Sigmoid colon (tissue), 4 donors: ENCODE results near the gene DUXA.

Source experiments
- EP300 ChIP-seq, 4 donors: sonication (generic); formaldehyde crosslinking; IDR thresholded peaks; one replicate each; pipeline ENCODE4 v1.6.1; 2017; ENCODE audit warnings: antibody characterized with exemption in 4 of 4
- TF ChIP-seq, protein P1 (sequence below), 4 experiments: fragments of 450-650 bp in 3 of 4; fragments of 200-600 bp in 1 of 4; IDR thresholded peaks; one replicate each; pipeline ENCODE4 v1.5.1; 2016 to 2019; ENCODE audit warnings: antibody characterized with exemption in 4 of 4, mild to moderate bottlenecking in 3 of 4, moderate library complexity in 2 of 4

DNA sequence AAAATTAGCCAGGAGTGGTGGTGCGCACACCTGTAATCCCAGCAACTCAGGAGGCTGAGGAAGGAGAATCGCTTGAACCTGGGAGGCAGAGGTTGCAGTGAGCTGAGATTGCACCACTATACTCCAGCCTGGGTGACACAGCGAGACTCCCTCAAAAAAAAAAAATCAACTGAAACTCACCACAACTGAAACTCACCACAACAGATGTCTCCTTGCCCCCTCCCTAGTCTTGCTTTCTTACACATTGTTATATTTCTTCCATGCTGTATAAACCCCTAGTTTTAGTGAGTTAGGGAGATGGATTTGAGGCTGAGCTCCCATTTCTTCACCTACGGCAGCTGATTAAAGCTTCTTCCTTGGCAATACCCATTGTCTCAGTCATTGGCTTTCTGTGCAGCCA lies 25.6 kb downstream of the DUXA start:
- TF ChIP-seq, protein P1, sequence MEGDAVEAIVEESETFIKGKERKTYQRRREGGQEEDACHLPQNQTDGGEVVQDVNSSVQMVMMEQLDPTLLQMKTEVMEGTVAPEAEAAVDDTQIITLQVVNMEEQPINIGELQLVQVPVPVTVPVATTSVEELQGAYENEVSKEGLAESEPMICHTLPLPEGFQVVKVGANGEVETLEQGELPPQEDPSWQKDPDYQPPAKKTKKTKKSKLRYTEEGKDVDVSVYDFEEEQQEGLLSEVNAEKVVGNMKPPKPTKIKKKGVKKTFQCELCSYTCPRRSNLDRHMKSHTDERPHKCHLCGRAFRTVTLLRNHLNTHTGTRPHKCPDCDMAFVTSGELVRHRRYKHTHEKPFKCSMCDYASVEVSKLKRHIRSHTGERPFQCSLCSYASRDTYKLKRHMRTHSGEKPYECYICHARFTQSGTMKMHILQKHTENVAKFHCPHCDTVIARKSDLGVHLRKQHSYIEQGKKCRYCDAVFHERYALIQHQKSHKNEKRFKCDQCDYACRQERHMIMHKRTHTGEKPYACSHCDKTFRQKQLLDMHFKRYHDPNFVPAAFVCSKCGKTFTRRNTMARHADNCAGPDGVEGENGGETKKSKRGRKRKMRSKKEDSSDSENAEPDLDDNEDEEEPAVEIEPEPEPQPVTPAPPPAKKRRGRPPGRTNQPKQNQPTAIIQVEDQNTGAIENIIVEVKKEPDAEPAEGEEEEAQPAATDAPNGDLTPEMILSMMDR (IDR thresholded peaks at IDR 0.05) = no peak
- TF ChIP-seq EP300 (IDR thresholded peaks at IDR 0.05) = no peak
